Left ventricle myocardium superior (tissue), 1 donor: ENCODE data around the gene VCAN. TPM values are rescaled to one million over a fixed set of nuclear protein-coding genes. Genes with fewer than 3 reads are reported as not detected.

Experiments
- ATAC-seq: fragments of 200-7000 bp; cut with Tn5 transposase; one replicate; pipeline ENCODE4 v1.9.1; 2020; ENCODE audit warnings: mild to moderate bottlenecking, moderate library complexity
- DNase-seq: peaks from one replicate; pipeline ENCODE4 v3.0.0-alpha.2; 2020
- intact Hi-C: fragments of 100-400 bp; cut with micrococcal nuclease; formaldehyde crosslinking; loops from one replicate; pipeline ENCODE4 v1.11.0; 2022
- total RNA-seq: library from RNA; stranded (reverse); fragmentation: NEBNext Ultra II Directional; extraction: Animal tissue kit (Norgen Biotek cat#: 25700); gene quantifications from one replicate; pipeline ENCODE4 v1.2.1, GENCODE V29; 2021
- donor health status: DM: no; HTN: yes; CAD: no; lungs with severe emphysema.

The VCAN gene
- total RNA-seq, 1 donor from 2014 or later, result 16.9 TPM

- intact Hi-C loops, result no loop called here
- ATAC-seq (no peak), DNase-seq (no peak)
These were observed 118.2 kb downstream of the VCAN start for GRCh38 chr5:83589786-83590185.

GRCh38 chr5:83590966-83591365 lies 119.4 kb downstream of the VCAN start:
- DNase-seq, result no peak
- no peak for ATAC-seq
- intact Hi-C loops, result no loop called here

- DNase-seq (no peak), ATAC-seq (no peak)
- intact Hi-C loops, result no loop called here
These were observed 123.7 kb downstream of the VCAN start for GRCh38 chr5:83595217-83595616.

DNA sequence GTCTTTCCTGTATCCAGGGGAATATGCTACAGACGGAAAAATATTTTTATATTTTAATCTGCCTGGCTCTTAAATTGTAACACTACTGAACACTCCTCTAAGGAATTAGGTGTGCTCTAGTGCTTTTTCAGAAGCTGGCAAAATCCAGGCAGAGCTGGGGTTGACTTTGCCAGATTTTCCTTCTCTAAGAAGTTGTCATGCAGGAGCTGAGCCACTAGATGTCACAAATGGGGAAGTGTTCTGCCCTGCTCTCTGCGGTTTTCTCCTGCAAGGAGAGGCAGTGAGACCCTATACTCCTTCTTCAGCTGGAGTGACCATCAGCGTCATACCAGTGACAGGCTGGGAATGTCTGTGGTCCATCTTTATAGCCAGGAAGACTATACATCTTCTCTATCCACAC lies 136.6 kb downstream of the VCAN start:
- intact Hi-C loops, result no loop called here
- ATAC-seq (peak; percentile 41), DNase-seq (no peak)

DNA sequence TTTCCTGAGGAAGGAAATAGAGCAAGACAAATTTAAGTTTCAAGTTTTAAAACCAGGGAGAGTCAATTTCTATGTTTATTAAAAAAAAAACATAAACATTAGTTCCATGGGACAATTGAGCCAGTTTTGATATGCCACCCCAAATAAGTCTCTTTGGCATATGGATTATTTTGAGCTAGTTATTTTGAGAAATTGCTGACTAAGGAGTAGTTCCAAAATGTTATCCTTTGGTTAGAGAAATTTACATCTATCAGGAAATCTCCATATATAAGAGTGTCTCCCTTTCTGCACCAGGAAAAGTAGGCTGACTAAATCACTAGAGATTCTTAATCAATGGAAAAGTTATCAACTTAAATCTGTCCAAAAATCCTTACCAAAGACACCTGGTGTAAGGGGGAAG lies 143.3 kb downstream of the VCAN start:
- DNase-seq, result no peak
- ATAC-seq, result no peak
- intact Hi-C loops, result no loop called here

- intact Hi-C loops, result no loop called here
- no peak for DNase-seq
- ATAC-seq, result no peak
These were observed 156.8 kb downstream of the VCAN start for GRCh38 chr5:83628360-83628759.

Other genes starting within 250 kb of the VCAN start
- 0.05 TPM for gene HAPLN1, start 249.1 kb downstream of the VCAN start, total RNA-seq